Osteoblast (primary cell): Measurements from ENCODE around the gene MAT2A. TPM values are rescaled to one million over a fixed set of nuclear protein-coding genes. Genes with fewer than 3 reads are reported as not detected.

Experiments used
- DNase-seq: peaks from one replicate; pipeline ENCODE4 v3.0.0; 2011; ENCODE audit warnings: low spot score, mixed read lengths; ENCODE audit not compliant: insufficient read length; ENCODE audit errors: missing footprints
- H2AFZ ChIP-seq: 2 replicates; pipeline ENCODE4 v1.6.0; 2011; ENCODE audit warnings: mild to moderate bottlenecking, low read length
- H3K27ac ChIP-seq: 2 replicates; pipeline ENCODE4 v1.5.1; 2011; ENCODE audit warnings: mild to moderate bottlenecking, low read depth, low read length, moderate library complexity
- H3K27me3 ChIP-seq: 2 replicates; pipeline ENCODE4 v1.6.0; 2012; ENCODE audit warnings: mild to moderate bottlenecking, control low read depth, inconsistent platforms, low read length, moderate library complexity; ENCODE audit not compliant: insufficient read depth
- H3K36me3 ChIP-seq: 2 replicates; pipeline ENCODE4 v1.5.1; 2011; ENCODE audit warnings: mild to moderate bottlenecking, low read length, control low read depth, moderate library complexity; ENCODE audit not compliant: insufficient read depth
- H3K4me1 ChIP-seq: 2 replicates; pipeline ENCODE4 v1.5.1; 2011; ENCODE audit warnings: mild to moderate bottlenecking, low read length, control low read depth, moderate library complexity; ENCODE audit not compliant: insufficient read depth
- H3K4me2 ChIP-seq: 2 replicates; pipeline ENCODE4 v1.6.0; 2011; ENCODE audit warnings: mild to moderate bottlenecking, low read length; ENCODE audit not compliant: insufficient read depth
- H3K4me3 ChIP-seq: fragments of 200-600 bp; sonication (generic); 3 replicates; pipeline ENCODE4 v1.5.1; 2012; ENCODE audit warnings: mild to moderate bottlenecking, low read length, inconsistent platforms; ENCODE audit not compliant: insufficient read depth
- H3K79me2 ChIP-seq: 2 replicates; pipeline ENCODE4 v1.6.0; 2012; ENCODE audit warnings: mild to moderate bottlenecking, low read length, control low read depth, inconsistent platforms; ENCODE audit not compliant: insufficient read depth
- H3K9me3 ChIP-seq: 2 replicates; pipeline ENCODE4 v1.5.1; 2011; ENCODE audit warnings: low read depth, low read length, control low read depth
- H4K20me1 ChIP-seq: 2 replicates; pipeline ENCODE4 v1.6.0; 2012; ENCODE audit warnings: mild to moderate bottlenecking, low read length, control low read depth; ENCODE audit not compliant: insufficient read depth
- total RNA-seq: library from RNA; depleted of rRNA; stranded (reverse); fragments of >200 nt; gene quantifications from 2 replicates; pipeline ENCODE4 v1.2.3, GENCODE V29; 2012
- TF ChIP-seq, protein P1 (sequence below): IDR thresholded peaks from 2 replicates; pipeline ENCODE4 v1.5.1; 2011; ENCODE audit warnings: mild to moderate bottlenecking, low read depth, low read length, moderate library complexity; ENCODE audit errors: extremely low read depth

Gene MAT2A
- total RNA-seq, 1 donor, result 124 TPM

DNA sequence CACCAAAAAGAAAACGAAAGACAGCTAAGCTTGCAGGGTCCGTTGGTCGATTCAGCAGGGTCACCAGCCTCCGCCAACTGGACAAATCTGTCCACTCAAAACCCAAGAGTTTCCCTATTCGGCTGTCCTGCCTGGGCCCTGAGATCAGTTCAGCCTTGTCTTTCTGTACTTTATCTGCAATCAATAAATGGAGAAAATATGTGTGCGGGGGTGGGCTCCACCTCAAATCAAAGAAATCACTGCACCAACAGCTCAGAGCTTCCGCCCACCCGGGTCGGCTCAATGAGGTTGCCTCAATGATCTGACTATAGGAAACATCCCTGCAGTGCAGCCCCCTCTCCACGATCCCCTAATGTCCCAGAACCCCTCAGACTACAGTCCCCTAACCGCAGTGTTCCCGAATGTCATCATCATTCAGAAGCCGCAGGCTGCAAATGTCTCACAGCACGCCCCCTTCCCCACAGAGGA lies 21.9 kb downstream of the MAT2A start:
- Histone ChIP-seq H3K4me3 (peak overlapping the region; percentile 98), H3K79me2 (peaks cover 49% of the 10 kb centered on the region), H3K27me3 (no peaks in the 10 kb centered on the region), H4K20me1 (peaks cover 13% of the 10 kb centered on the region), H3K4me1 (peaks cover 12% of the 10 kb centered on the region), H3K4me2 (peak overlapping the region; percentile 97), H3K36me3 (peaks cover 22% of the 10 kb centered on the region), H2AFZ (peak overlapping the region; percentile 100), H3K9me3 (no peaks in the 10 kb centered on the region), H3K27ac (peak overlapping the region; percentile 72)
- peak; percentile 73 for DNase-seq
- TF ChIP-seq, protein P1, sequence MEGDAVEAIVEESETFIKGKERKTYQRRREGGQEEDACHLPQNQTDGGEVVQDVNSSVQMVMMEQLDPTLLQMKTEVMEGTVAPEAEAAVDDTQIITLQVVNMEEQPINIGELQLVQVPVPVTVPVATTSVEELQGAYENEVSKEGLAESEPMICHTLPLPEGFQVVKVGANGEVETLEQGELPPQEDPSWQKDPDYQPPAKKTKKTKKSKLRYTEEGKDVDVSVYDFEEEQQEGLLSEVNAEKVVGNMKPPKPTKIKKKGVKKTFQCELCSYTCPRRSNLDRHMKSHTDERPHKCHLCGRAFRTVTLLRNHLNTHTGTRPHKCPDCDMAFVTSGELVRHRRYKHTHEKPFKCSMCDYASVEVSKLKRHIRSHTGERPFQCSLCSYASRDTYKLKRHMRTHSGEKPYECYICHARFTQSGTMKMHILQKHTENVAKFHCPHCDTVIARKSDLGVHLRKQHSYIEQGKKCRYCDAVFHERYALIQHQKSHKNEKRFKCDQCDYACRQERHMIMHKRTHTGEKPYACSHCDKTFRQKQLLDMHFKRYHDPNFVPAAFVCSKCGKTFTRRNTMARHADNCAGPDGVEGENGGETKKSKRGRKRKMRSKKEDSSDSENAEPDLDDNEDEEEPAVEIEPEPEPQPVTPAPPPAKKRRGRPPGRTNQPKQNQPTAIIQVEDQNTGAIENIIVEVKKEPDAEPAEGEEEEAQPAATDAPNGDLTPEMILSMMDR, result no peak

DNA sequence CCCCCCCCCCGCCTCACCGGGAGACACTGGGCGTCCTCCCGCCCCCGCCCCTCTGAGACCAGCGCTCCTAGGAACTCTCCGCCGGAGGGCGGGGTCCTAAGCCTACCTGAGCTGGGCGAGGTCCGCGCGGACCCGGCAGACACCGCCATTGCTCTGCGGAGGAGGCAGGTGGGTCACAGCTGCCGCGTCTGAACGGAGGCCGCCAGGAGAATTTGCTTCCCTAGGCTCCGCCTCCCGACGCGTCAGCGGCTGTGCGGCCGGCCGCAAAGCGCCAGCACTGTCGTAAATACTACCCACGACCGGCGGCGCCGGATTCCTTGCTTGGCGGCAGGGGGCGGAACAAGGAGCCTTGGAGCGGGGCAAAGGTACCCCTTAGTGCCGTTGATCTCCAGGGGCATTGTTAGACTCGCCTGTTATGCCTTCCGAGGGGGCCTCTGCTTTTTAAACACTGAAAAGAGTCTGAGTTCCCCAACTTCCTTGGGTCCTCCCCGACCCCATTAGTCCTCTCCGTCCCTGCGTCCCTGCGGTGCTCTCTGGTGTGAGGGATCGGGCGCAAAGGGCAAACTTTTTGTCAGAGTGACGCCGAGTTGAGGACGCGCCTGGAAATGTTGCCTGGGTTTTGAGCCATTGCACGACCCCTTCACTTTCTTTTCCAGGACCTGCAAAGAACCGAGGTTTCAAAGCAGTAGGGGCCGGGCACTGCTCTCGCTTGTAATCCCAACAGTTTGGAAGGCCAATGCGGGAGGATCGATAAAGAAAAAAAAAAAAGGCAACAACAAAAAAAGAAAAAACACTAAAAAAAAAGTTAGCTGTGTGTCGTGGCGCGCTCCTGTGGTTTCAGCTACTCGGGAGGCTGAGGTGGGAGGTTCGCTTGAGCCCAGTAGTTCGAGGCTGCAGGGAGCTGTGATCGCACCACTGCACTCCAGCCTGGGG lies 22.6 kb downstream of the MAT2A start, which contains the start of gene GGCX:
GGCX (minus strand) TSS at position 214 of the 933 bp plus-strand sequence; CDS start at position 149, 65 bp downstream.
- peak within 1 kb of the TSS; percentile 100 for H2AFZ ChIP-seq
- peak within 1 kb of the TSS; percentile 98 for H3K4me3 ChIP-seq
- peak; percentile 98 for DNase-seq

DNA sequence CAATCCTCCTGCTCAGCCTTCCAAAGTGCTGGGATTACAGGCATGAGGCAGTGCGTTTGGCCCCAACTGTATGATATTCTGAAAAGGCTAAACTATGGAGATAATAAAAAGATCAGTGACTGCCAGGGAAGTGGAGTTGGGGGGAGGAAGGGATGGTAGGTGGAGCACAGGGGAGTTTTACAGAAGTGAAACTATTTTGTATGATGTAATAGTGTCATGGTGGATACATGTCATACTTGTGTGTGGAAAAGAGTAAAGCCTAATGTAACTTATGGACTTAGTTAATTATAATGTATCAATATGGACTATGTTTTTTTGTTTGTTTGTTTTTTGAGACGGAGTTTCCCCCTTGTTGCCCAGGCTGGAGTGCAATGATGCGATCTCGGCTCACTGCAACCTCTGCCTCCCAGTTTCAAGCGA lies 25.2 kb downstream of the MAT2A start:
- H3K4me3 ChIP-seq, result no peak overlapping the region
- H3K4me2 ChIP-seq, result no peak overlapping the region
- peaks cover 21% of the 10 kb centered on the region for H3K79me2 ChIP-seq
- no peaks in the 10 kb centered on the region for H3K9me3 ChIP-seq
- no peak for DNase-seq
- peaks cover 12% of the 10 kb centered on the region for H3K4me1 ChIP-seq
- H3K27ac ChIP-seq, result no peak overlapping the region
- H3K36me3 ChIP-seq, result peaks cover under 1% of the 10 kb centered on the region
- H2AFZ ChIP-seq, result no peak overlapping the region
- TF ChIP-seq, protein P1, result no peak
- H3K27me3 ChIP-seq, result no peaks in the 10 kb centered on the region
- H4K20me1 ChIP-seq, result peaks cover 1% of the 10 kb centered on the region

More for the DNA sequence above, 22.6 kb downstream of the MAT2A start, which contains the start of gene GGCX:
- H3K27me3 ChIP-seq, result no peaks in the 10 kb centered on the region
- peak within 1 kb of the TSS; percentile 72 for H3K27ac ChIP-seq
- H3K4me2 ChIP-seq, result peak within 1 kb of the TSS; percentile 97
- H3K9me3 ChIP-seq, result no peaks in the 10 kb centered on the region
- H4K20me1 ChIP-seq, result peaks cover 13% of the 10 kb centered on the region
- peaks cover 44% of the 10 kb centered on the region for H3K79me2 ChIP-seq
- H3K36me3 ChIP-seq, result peaks cover 21% of the 10 kb centered on the region
- TF ChIP-seq, protein P1, result no peak
- peaks cover 12% of the 10 kb centered on the region for H3K4me1 ChIP-seq

DNA sequence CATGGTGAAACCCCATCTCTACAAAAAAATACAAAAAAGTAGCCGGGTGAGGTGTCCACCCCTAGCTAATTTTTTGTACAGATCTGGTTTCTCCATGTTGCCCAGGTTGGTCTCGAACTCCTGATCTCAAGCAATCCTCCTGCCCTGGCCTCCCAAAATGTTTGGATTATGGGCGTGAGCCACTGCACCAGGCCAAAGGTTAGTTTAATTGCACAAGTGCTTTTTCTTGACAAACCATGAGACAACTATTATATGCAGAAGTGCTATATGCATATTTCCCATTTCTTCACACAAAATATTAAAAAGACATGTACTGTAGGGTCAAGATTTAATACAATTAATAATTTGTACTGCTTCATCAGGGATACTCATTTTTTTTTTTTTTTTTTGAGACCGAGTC lies 27.3 kb downstream of the MAT2A start:
- Histone ChIP-seq H3K36me3 (no peaks in the 10 kb centered on the region), H3K27ac (no peak overlapping the region), H3K4me2 (no peak overlapping the region), H3K27me3 (peaks cover 10% of the 10 kb centered on the region), H3K9me3 (no peaks in the 10 kb centered on the region), H2AFZ (no peak overlapping the region), H4K20me1 (no peaks in the 10 kb centered on the region), H3K79me2 (peaks cover under 1% of the 10 kb centered on the region), H3K4me3 (no peak overlapping the region), H3K4me1 (no peaks in the 10 kb centered on the region)
- DNase-seq, result no peak
- TF ChIP-seq, protein P1, result no peak
